SU-DHL-6 (cell line): ENCODE measurements around the gene ARHGAP45.

Experiments used
- H2AFZ ChIP-seq: fragments of 200-600 bp; sonication (generic); 2 replicates; pipeline ENCODE4 v1.6.1; 2014; ENCODE audit warnings: low read depth, mild to moderate bottlenecking, moderate library complexity, mixed read lengths, antibody characterized with exemption, low read length; ENCODE audit not compliant: severe bottlenecking
- H3F3A ChIP-seq: fragments of 200-600 bp; shearing (Covaris generic); 2 replicates; pipeline ENCODE4 v1.6.0; 2016; ENCODE audit warnings: antibody characterized with exemption, mild to moderate bottlenecking; ENCODE audit not compliant: insufficient read depth
- H3K27ac ChIP-seq: fragments of 200-600 bp; sonication (generic); 2 replicates; pipeline ENCODE4 v1.5.1; 2016; ENCODE audit warnings: low read depth, mild to moderate bottlenecking, low read length, moderate library complexity, mixed read lengths
- H3K27me3 ChIP-seq: fragments of 200-600 bp; sonication (generic), shearing (Covaris generic); 2 replicates; pipeline ENCODE4 v1.6.0; 2014; ENCODE audit warnings: mild to moderate bottlenecking, low read length
- H3K36me3 ChIP-seq: fragments of 200-600 bp; sonication (generic); 2 replicates; pipeline ENCODE4 v1.6.1; 2014; ENCODE audit warnings: mild to moderate bottlenecking, low read length, mixed read lengths
- H3K4me2 ChIP-seq: fragments of 300-600, 200-600 bp; shearing (Covaris generic), sonication (generic); 2 replicates; pipeline ENCODE4 v1.6.0; 2014; ENCODE audit warnings: low read length, low read depth, mild to moderate bottlenecking; ENCODE audit not compliant: poor library complexity, severe bottlenecking
- H3K4me3 ChIP-seq: fragments of 200-600 bp; sonication (generic); 2 replicates; pipeline ENCODE4 v1.5.1; 2014; ENCODE audit warnings: antibody characterized with exemption, low read length, mild to moderate bottlenecking, mixed read lengths; ENCODE audit not compliant: insufficient read depth, poor library complexity, severe bottlenecking
- H3K79me2 ChIP-seq: fragments of 200-600 bp; sonication (generic); 2 replicates; pipeline ENCODE4 v1.6.1; 2014; ENCODE audit warnings: mild to moderate bottlenecking, low read length, moderate library complexity; ENCODE audit not compliant: insufficient read depth
- H3K9ac ChIP-seq: fragments of 200-600 bp; sonication (generic); 2 replicates; pipeline ENCODE4 v1.7.0; 2014; ENCODE audit warnings: mild to moderate bottlenecking, low read length
- H3K9me2 ChIP-seq: fragments of 200-600 bp; sonication (generic); replicated peaks from 2 replicates; pipeline ENCODE4 v1.6.1; 2014; ENCODE audit warnings: low read length; ENCODE audit not compliant: insufficient read depth
- H3K9me3 ChIP-seq: fragments of 200-600 bp; sonication (generic); 2 replicates; pipeline ENCODE4 v1.6.1; 2014; ENCODE audit warnings: low read length, mixed read lengths; ENCODE audit not compliant: insufficient read depth
- H4K20me1 ChIP-seq: fragments of 200-600 bp; sonication (generic); 2 replicates; pipeline ENCODE4 v1.6.1; 2014; ENCODE audit warnings: low read depth, mild to moderate bottlenecking, antibody characterized with exemption, low read length, moderate library complexity, mixed read lengths
- CTCF ChIP-seq: fragments of 200-600 bp; sonication (generic); IDR thresholded peaks from one replicate; pipeline ENCODE4 v1.5.1; 2017; ENCODE audit warnings: antibody characterized with exemption, mild to moderate bottlenecking, low read length, moderate library complexity; ENCODE audit not compliant: insufficient read depth, poor library complexity, severe bottlenecking
- EZH2phosphoT487 ChIP-seq: fragments of 200-600 bp; sonication (generic), shearing (Covaris generic); conservative IDR thresholded peaks from 2 replicates; pipeline ENCODE4 v1.6.1; 2018; ENCODE audit warnings: mild to moderate bottlenecking, antibody characterized with exemption, low read length, moderate library complexity, mixed read lengths

The ARHGAP45 gene

GRCh38 chr19:1050989-1051788 is 15.8 kb upstream of the ARHGAP45 start:
- no peaks in the 10 kb centered on the region for H4K20me1 ChIP-seq
- no peaks in the 10 kb centered on the region for H3K9me3 ChIP-seq
- H2AFZ ChIP-seq, result no peak overlapping the region
- no peaks in the 10 kb centered on the region for H3K36me3 ChIP-seq
- TF ChIP-seq CTCF (no peak), EZH2phosphoT487 (no peak)
- no peaks in the 10 kb centered on the region for H3K27me3 ChIP-seq
- H3K4me3 ChIP-seq, result no peak overlapping the region
- H3K9ac ChIP-seq, result no peak overlapping the region
- H3K9me2 ChIP-seq, result no peaks in the 10 kb centered on the region
- no peak overlapping the region for H3K4me2 ChIP-seq
- no peaks in the 10 kb centered on the region for H3F3A ChIP-seq
- no peaks in the 10 kb centered on the region for H3K79me2 ChIP-seq
- no peak overlapping the region for H3K27ac ChIP-seq

GRCh38 chr19:1051791-1052190 is 15.2 kb upstream of the ARHGAP45 start:
- Histone ChIP-seq H3F3A (no peaks in the 10 kb centered on the region), H4K20me1 (no peaks in the 10 kb centered on the region), H3K4me3 (no peak overlapping the region), H3K9ac (no peak overlapping the region), H3K9me3 (no peaks in the 10 kb centered on the region), H3K4me2 (no peak overlapping the region), H3K9me2 (no peaks in the 10 kb centered on the region), H3K27me3 (no peaks in the 10 kb centered on the region), H3K27ac (no peak overlapping the region), H2AFZ (no peak overlapping the region), H3K36me3 (no peaks in the 10 kb centered on the region), H3K79me2 (no peaks in the 10 kb centered on the region)
- no peak for TF ChIP-seq CTCF

GRCh38 chr19:1052349-1052975 is 14.5 kb upstream of the ARHGAP45 start:
- Histone ChIP-seq H3K9ac (no peak overlapping the region), H3K4me2 (no peak overlapping the region), H3K4me3 (no peak overlapping the region), H4K20me1 (no peaks in the 10 kb centered on the region), H3K9me3 (no peaks in the 10 kb centered on the region), H3K79me2 (no peaks in the 10 kb centered on the region), H2AFZ (no peak overlapping the region), H3F3A (0 out of 2 replicates have a peak, but pooled peaks cover 2% of the 10 kb centered on the region), H3K36me3 (no peaks in the 10 kb centered on the region), H3K9me2 (no peaks in the 10 kb centered on the region), H3K27ac (no peak overlapping the region), H3K27me3 (no peaks in the 10 kb centered on the region)
- TF ChIP-seq CTCF (no peak), EZH2phosphoT487 (no peak)
